ENCODE results near the gene MID1. TPM values are rescaled to one million over a fixed set of nuclear protein-coding genes. Genes with fewer than 3 reads are reported as not detected.

MID1 gene
- total RNA-seq, 2 donors from 2014 or later, result 38.3 to 44.9 TPM

DNA sequence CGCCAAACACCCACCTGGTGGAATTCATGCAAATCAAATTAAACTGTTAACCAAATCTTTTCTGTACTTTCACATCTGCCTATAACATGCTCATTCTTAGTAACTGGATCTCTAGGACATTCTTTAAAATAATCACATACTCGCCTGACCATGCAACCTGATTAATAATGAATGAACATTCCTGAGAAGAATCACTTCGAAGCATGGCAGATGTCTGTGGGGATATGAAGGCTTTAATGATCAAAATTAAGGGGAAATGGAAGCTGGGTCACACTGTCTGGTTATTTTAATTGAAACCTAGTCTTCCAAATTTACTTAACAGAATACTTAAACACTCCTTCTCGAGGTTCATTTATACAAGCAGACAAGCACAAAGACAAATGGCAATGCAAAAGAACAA lies 44.2 kb downstream of the MID1 start:
- Histone ChIP-seq H3K9me3 (no peaks in the 10 kb centered on the region), H3K36me3 (no peaks in the 10 kb centered on the region), H3K4me3 (no peak overlapping the region), H3K9ac (ENCODE audit: low read depth in 2 of 2, low read length in 2 of 2) (no peak overlapping the region), H3K4me1 (no peaks in the 10 kb centered on the region), H3K27ac (no peak overlapping the region), H3K27me3 (no peaks in the 10 kb centered on the region)
- intact Hi-C loops (cut with DNase I), result no loop called here
- no peak for DNase-seq
- TF ChIP-seq, protein P1, sequence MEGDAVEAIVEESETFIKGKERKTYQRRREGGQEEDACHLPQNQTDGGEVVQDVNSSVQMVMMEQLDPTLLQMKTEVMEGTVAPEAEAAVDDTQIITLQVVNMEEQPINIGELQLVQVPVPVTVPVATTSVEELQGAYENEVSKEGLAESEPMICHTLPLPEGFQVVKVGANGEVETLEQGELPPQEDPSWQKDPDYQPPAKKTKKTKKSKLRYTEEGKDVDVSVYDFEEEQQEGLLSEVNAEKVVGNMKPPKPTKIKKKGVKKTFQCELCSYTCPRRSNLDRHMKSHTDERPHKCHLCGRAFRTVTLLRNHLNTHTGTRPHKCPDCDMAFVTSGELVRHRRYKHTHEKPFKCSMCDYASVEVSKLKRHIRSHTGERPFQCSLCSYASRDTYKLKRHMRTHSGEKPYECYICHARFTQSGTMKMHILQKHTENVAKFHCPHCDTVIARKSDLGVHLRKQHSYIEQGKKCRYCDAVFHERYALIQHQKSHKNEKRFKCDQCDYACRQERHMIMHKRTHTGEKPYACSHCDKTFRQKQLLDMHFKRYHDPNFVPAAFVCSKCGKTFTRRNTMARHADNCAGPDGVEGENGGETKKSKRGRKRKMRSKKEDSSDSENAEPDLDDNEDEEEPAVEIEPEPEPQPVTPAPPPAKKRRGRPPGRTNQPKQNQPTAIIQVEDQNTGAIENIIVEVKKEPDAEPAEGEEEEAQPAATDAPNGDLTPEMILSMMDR (IDR thresholded peaks at IDR 0.05), result no peak

DNA sequence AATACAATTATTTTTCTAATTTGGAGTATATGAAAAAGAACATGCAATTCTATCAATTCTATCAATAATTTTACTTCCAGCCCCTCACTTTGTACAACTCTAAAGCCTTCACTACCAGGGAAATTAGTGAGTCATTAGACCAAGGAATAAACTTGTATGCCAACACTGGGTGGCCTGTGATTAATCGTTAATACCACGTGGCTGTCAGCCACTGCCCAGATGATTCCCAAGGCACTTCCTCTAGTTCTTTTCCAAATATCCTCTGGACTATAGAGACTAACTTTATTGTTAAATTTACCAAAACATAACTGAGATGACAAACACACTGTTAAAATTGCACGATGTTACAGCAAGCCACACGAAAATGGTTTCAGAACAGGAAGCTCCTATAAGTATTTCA lies 45.7 kb downstream of the MID1 start:
- DNase-seq, result no peak
- Histone ChIP-seq H3K9me3 (no peaks in the 10 kb centered on the region), H3K4me3 (no peak overlapping the region), H3K27ac (no peak overlapping the region), H3K36me3 (no peaks in the 10 kb centered on the region), H3K9ac (ENCODE audit: low read depth in 2 of 2, low read length in 2 of 2) (no peak overlapping the region), H3K27me3 (no peaks in the 10 kb centered on the region), H3K4me1 (no peaks in the 10 kb centered on the region)
- TF ChIP-seq, protein P1 (IDR thresholded peaks at IDR 0.05), result no peak
- intact Hi-C loops (cut with DNase I), result no loop called here

DNA sequence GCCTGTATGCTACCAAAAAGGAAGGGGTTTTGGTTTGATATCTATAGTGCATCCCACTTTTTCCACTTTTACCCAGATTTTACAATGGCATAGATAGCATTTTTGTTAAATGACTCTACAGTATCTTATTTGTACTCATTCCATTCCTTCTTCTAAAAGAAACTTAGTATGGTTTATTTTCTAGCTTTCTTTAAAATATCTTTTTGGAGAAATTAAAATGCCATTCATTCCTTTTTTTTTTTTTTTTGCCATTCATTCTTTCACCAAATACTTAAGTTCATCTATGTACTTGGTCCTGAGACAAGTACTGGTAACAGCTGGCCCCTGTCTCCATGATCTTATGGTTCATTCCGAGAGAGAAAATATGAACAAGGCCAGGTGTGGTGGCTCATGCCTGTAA lies 49.1 kb downstream of the MID1 start:
- no peak for DNase-seq
- no peak overlapping the region for H3K27ac ChIP-seq
- intact Hi-C loops (cut with DNase I), result no loop called here
- no peaks in the 10 kb centered on the region for H3K4me1 ChIP-seq
- H3K4me3 ChIP-seq, result no peak overlapping the region
- H3K9me3 ChIP-seq, result no peaks in the 10 kb centered on the region
- H3K27me3 ChIP-seq, result no peaks in the 10 kb centered on the region
- no peak overlapping the region for H3K9ac ChIP-seq (ENCODE audit: low read depth in 2 of 2, low read length in 2 of 2)
- H3K36me3 ChIP-seq, result no peaks in the 10 kb centered on the region
- TF ChIP-seq, protein P1 (IDR thresholded peaks at IDR 0.05), result no peak

- Histone ChIP-seq H3K4me1 (no peaks in the 10 kb centered on the region), H3K4me3 (no peak overlapping the region), H3K27me3 (no peaks in the 10 kb centered on the region), H3K27ac (no peak overlapping the region), H3K9ac (ENCODE audit: low read depth in 2 of 2, low read length in 2 of 2) (no peak overlapping the region), H3K9me3 (no peaks in the 10 kb centered on the region), H3K36me3 (no peaks in the 10 kb centered on the region)
- intact Hi-C loops (cut with DNase I), result no loop called here
- TF ChIP-seq, protein P1 (IDR thresholded peaks at IDR 0.05), result no peak
- no peak for DNase-seq
Observed at GRCh38 chrX:10570601-10571000, 49.8 kb downstream of the MID1 start.

GRCh38 chrX:10569946-10570345 lies 50.4 kb downstream of the MID1 start:
- Histone ChIP-seq H3K27ac (no peak overlapping the region), H3K27me3 (no peaks in the 10 kb centered on the region), H3K36me3 (no peaks in the 10 kb centered on the region), H3K4me3 (no peak overlapping the region), H3K9me3 (no peaks in the 10 kb centered on the region), H3K4me1 (no peaks in the 10 kb centered on the region), H3K9ac (ENCODE audit: low read depth in 2 of 2, low read length in 2 of 2) (no peak overlapping the region)
- intact Hi-C loops (cut with DNase I), result no loop called here
- no peak for DNase-seq
- TF ChIP-seq, protein P1 (IDR thresholded peaks at IDR 0.05), result no peak

DNA sequence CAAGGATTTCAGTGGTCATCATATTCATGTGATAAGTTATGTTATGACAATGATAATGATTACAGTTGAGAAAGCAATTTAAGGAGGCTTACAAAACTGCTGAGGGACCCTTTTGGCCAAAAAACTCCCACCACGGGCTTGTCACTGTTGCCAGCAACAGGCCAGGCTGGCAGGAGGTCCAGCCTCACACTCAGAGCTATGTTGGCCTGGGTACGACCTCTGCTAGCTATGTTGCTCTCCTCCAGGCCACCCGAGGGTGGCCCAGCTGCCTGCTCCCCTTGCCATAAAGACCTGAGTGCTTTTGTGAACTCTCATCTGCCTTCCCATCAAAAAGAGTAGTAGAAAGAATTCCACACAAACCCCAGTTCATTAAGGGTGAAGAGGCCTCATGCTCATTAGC lies 52.0 kb downstream of the MID1 start:
- DNase-seq, result no peak
- Histone ChIP-seq H3K27ac (no peak overlapping the region), H3K9me3 (no peaks in the 10 kb centered on the region), H3K36me3 (no peaks in the 10 kb centered on the region), H3K27me3 (no peaks in the 10 kb centered on the region), H3K4me1 (no peaks in the 10 kb centered on the region), H3K4me3 (no peak overlapping the region), H3K9ac (ENCODE audit: low read depth in 2 of 2, low read length in 2 of 2) (no peak overlapping the region)
- intact Hi-C loops (cut with DNase I), result no loop called here
- TF ChIP-seq, protein P1 (IDR thresholded peaks at IDR 0.05), result no peak

All from colonic mucosa (tissue), 4 donors.